ENCODE data around the gene ATOH7. TPM values are rescaled to one million over a fixed set of nuclear protein-coding genes. Genes with fewer than 3 reads are reported as not detected.

Gene ATOH7
- total RNA-seq, 1 experiment from 2014 or later: 0.31 TPM

DNA sequence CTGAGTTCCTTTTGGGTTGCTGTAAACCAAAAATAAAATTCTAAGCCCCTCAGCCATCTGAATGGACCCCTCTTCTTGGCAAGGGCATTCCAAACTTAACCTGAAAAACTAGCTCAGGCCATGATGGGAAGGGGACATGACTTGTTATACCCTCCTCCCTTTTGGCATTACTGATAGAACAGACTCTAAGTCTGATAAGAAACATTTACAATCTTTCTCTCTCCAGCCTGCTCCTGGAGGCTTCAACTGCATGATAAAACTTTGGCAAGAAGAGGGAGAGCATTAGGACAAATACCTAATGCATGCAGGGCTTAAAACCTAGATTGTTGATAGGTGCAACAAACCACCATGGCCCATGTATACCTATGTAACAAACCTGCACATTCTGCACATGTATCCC, 40.9 kb upstream of the ATOH7 start:
- Mint-ChIP-seq H3K27me3 (ENCODE audit: low read depth) (peaks cover 24% of the 10 kb centered on the region), H3K4me1 (peaks cover 4% of the 10 kb centered on the region), H3K27ac (no peak overlapping the region), H3K36me3 (peaks cover 14% of the 10 kb centered on the region), H3K9me3 (peaks cover 32% of the 10 kb centered on the region), H3K4me3 (no peak overlapping the region)
- ChIA-PET CTCF (no interaction called here), POLR2A (no interaction called here)
- TF ChIP-seq ZNF121 (CRISPR knock-in tag; IDR thresholded peaks at IDR 0.05) (no peak), ZNF671 (CRISPR knock-in tag; IDR thresholded peaks at IDR 0.05) (no peak), E2F5 (CRISPR knock-in tag; IDR thresholded peaks at IDR 0.05) (no peak), ZNF219 (CRISPR knock-in tag; IDR thresholded peaks at IDR 0.05; ENCODE audit: borderline replicate concordance) (no peak), TEAD4 (CRISPR knock-in tag; IDR thresholded peaks at IDR 0.05) (no peak), FOXK1 (CRISPR knock-in tag; IDR thresholded peaks at IDR 0.05) (no peak), ELF4 (CRISPR knock-in tag; IDR thresholded peaks at IDR 0.05; ENCODE audit: low read depth) (no peak), FOXP1 (CRISPR knock-in tag; IDR thresholded peaks at IDR 0.05; ENCODE audit: borderline replicate concordance) (no peak), NR2C2 (CRISPR knock-in tag; IDR thresholded peaks at IDR 0.05) (no peak), ZBTB43 (CRISPR knock-in tag; IDR thresholded peaks at IDR 0.05) (no peak), NFATC4 (CRISPR knock-in tag; IDR thresholded peaks at IDR 0.05) (no peak)
- TF ChIP-seq, protein P1, sequence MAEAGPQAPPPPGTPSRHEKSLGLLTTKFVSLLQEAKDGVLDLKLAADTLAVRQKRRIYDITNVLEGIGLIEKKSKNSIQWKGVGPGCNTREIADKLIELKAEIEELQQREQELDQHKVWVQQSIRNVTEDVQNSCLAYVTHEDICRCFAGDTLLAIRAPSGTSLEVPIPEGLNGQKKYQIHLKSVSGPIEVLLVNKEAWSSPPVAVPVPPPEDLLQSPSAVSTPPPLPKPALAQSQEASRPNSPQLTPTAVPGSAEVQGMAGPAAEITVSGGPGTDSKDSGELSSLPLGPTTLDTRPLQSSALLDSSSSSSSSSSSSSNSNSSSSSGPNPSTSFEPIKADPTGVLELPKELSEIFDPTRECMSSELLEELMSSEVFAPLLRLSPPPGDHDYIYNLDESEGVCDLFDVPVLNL (CRISPR knock-in tag; IDR thresholded peaks at IDR 0.05; ENCODE audit: borderline replicate concordance, low read depth): no peak
- TF ChIP-seq, protein P2, sequence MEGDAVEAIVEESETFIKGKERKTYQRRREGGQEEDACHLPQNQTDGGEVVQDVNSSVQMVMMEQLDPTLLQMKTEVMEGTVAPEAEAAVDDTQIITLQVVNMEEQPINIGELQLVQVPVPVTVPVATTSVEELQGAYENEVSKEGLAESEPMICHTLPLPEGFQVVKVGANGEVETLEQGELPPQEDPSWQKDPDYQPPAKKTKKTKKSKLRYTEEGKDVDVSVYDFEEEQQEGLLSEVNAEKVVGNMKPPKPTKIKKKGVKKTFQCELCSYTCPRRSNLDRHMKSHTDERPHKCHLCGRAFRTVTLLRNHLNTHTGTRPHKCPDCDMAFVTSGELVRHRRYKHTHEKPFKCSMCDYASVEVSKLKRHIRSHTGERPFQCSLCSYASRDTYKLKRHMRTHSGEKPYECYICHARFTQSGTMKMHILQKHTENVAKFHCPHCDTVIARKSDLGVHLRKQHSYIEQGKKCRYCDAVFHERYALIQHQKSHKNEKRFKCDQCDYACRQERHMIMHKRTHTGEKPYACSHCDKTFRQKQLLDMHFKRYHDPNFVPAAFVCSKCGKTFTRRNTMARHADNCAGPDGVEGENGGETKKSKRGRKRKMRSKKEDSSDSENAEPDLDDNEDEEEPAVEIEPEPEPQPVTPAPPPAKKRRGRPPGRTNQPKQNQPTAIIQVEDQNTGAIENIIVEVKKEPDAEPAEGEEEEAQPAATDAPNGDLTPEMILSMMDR (IDR thresholded peaks at IDR 0.05): no peak
- ATAC-seq: no peak
- DNase-seq (ENCODE audit: low spot score): no peak

- H3K9me3 Mint-ChIP-seq: peaks cover 21% of the 10 kb centered on the region
- no peak for DNase-seq (ENCODE audit: low spot score)
- peaks cover 19% of the 10 kb centered on the region for H3K27me3 Mint-ChIP-seq (ENCODE audit: low read depth)
- H3K27ac Mint-ChIP-seq: no peak overlapping the region
- ChIA-PET CTCF (interaction anchor here (0.6 kb wide), 1 partner anchor 59 kb away, joined by 3 read pairs; no protein-coding TSS in a partner anchor), POLR2A (no interaction called here)
- no peak overlapping the region for H3K4me3 Mint-ChIP-seq
- 0 out of 2 replicates have a peak, but pooled peaks cover 2% of the 10 kb centered on the region for H3K36me3 Mint-ChIP-seq
- ATAC-seq: no peak; the same call in 1 of the 2 replicates
- H3K4me1 Mint-ChIP-seq: peaks cover 4% of the 10 kb centered on the region
- TF ChIP-seq TP53 (CRISPR knock-in tag; IDR thresholded peaks at IDR 0.05): no peak
- TF ChIP-seq NR2C2 (CRISPR knock-in tag; IDR thresholded peaks at IDR 0.05): no peak
- no peak for TF ChIP-seq RELA (CRISPR knock-in tag; IDR thresholded peaks at IDR 0.05; ENCODE audit: borderline replicate concordance)
- no peak for TF ChIP-seq GTF2I (CRISPR knock-in tag; conservative IDR thresholded peaks at IDR 0.05)
- TF ChIP-seq JUN (CRISPR knock-in tag; IDR thresholded peaks at IDR 0.05): no peak
- no peak for TF ChIP-seq PREB (CRISPR knock-in tag; IDR thresholded peaks at IDR 0.05; ENCODE audit: borderline replicate concordance)
- TF ChIP-seq, protein P3, sequence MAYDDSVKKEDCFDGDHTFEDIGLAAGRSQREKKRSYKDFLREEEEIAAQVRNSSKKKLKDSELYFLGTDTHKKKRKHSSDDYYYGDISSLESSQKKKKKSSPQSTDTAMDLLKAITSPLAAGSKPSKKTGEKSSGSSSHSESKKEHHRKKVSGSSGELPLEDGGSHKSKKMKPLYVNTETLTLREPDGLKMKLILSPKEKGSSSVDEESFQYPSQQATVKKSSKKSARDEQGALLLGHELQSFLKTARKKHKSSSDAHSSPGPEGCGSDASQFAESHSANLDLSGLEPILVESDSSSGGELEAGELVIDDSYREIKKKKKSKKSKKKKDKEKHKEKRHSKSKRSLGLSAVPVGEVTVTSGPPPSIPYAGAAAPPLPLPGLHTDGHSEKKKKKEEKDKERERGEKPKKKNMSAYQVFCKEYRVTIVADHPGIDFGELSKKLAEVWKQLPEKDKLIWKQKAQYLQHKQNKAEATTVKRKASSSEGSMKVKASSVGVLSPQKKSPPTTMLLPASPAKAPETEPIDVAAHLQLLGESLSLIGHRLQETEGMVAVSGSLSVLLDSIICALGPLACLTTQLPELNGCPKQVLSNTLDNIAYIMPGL (CRISPR knock-in tag; IDR thresholded peaks at IDR 0.05): no peak
- no peak for TF ChIP-seq ZNF232 (CRISPR knock-in tag; IDR thresholded peaks at IDR 0.05)
- no peak for TF ChIP-seq ZNF281 (CRISPR knock-in tag; IDR thresholded peaks at IDR 0.05)
- TF ChIP-seq E2F5 (CRISPR knock-in tag; IDR thresholded peaks at IDR 0.05): no peak
Measured at GRCh38 chr10:68271196-68271882, 39.4 kb upstream of the ATOH7 start.
